Right ventricle myocardium superior (tissue), 1 donor: Measurements from ENCODE around the gene NCOR2. TPM values are rescaled to one million over a fixed set of nuclear protein-coding genes. Genes with fewer than 3 reads are reported as not detected.
"Not testable (repeated sequence)": the region's sequence is repeated elsewhere in the genome, so short reads cannot be mapped to it uniquely, and the experiment has no call there.

Experiments
- ATAC-seq: fragments of 200-7000 bp; cut with Tn5 transposase; one replicate; pipeline ENCODE4 v1.9.1; 2020; ENCODE audit warnings: mild to moderate bottlenecking; ENCODE audit not compliant: poor library complexity
- DNase-seq: peaks from one replicate; pipeline ENCODE4 v3.0.0-alpha.2; 2020
- intact Hi-C: fragments of 100-400 bp; cut with DNase I; formaldehyde crosslinking; loops from one replicate; pipeline ENCODE4 v1.11.2; 2022
- total RNA-seq: library from RNA; stranded (reverse); fragmentation: NEBNext Ultra II Directional; extraction: Animal tissue kit (Norgen Biotek cat#: 25700); gene quantifications from one replicate; pipeline ENCODE4 v1.2.1, GENCODE V29; 2021
- donor health status: DM: no; HTN: yes; CAD: no; lungs with severe emphysema.

Gene NCOR2
- total RNA-seq, 1 donor from 2014 or later, result 133 TPM

DNA sequence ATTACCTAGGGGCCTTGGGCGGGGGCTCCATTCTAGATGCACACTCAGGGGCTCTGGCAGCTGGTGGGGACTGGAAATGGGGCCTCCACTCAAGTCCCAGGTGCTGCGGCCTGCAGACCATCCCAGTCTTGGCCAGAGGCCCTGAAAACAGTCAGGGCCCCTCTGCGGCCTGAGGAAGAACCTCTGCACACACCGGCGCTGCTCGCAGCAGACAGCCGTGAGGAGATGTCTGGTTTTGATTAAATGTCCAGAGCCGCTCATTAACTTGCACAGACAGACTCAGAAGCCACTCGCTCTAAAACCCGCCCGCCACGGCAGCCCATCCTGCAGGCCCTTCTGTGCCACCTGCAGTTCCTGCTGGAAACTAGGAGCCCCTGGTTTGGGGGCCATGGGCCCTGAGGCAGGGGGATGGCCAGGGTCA, 36.4 kb upstream of the NCOR2 start:
- no peak for ATAC-seq
- DNase-seq, result no peak
- intact Hi-C loops, result no loop called here

DNA sequence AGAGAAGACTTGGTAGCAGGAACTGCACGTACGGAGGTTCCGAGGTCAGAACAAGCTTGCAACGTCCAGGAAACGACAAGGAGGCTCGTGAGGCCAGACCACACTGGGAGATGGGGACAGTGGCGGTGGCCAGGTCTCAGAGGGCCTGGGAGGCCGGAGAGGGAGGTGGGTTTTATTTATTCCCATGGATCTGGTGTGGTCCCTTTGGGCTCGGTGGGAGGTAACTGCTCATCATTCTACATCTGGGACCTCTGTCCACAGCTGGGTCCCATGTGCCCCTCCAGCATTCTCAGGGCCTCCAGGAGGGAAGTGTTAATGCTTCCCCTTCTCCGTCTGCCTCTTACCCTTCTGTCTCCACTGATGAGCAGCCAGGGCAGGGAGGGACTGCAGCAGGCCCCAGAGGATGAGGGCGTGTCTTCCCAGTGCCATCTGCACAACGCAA, 35.7 kb upstream of the NCOR2 start:
- ATAC-seq (peak; percentile 57), DNase-seq (no peak)
- intact Hi-C loops, result no loop called here

DNA sequence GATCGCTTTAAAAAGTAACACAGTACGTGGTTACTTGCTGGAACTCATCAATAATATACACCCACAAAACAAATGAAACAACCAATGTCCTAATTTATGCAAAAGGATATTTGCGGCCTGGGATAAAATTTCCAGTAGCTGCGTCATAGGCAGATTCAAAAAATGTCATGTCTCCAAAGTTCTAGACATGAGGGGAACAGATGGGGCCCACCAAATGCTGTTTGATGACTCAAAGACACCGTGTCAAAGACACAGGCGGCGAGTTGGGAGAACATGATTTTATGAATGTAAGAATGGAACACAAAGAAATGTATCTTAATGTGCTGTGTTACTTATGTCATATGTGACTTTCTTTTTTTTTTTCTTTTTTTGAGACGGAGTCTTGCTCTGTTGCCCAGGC, 34.3 kb upstream of the NCOR2 start:
- DNase-seq (no peak), ATAC-seq (no peak)
- intact Hi-C loops, result no loop called here

DNA sequence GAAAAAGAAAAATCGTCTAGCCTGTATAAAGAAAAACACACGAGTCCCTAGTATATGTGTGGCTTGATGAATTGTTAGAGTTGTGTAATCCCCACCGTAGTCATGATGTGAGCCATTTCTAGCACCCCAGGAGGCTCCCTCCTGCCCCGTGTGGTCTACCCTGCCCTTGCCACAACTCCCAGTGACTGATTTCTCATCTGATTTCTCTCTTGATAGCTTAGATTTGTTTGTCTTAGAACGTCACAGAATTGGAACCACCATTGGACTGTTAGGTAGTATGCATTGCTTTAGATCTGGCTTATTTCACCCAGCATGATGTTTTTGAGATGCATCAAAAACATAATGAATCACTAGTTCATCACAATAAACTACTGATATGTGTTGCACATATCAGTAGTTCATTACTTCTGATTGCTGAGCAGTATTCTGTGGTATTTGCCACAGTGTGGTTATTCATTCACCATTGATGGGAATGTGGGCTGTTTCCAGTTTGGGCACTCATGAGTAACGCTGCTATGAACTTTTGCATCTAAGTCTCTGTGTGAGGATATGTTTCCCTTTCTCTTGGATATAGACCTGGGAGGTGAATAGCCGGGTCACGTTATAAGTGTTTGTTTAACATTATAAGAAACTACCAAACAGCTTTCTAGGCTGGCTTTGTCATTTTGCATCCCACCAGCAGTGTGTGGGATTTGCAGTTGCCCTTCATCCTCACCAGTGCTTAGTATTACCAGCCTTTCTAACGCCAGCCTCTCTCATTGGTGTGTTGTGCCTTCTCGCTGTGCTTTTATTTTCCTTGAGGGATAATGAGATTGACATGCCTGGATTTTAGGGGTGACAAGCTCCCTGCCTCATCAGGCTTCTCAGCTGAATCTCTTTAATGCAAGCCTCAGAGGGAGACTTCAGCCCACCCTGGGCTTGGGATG, 31.9 kb upstream of the NCOR2 start:
- no peak for ATAC-seq
- no peak for DNase-seq
- intact Hi-C loops, result no loop called here

DNA sequence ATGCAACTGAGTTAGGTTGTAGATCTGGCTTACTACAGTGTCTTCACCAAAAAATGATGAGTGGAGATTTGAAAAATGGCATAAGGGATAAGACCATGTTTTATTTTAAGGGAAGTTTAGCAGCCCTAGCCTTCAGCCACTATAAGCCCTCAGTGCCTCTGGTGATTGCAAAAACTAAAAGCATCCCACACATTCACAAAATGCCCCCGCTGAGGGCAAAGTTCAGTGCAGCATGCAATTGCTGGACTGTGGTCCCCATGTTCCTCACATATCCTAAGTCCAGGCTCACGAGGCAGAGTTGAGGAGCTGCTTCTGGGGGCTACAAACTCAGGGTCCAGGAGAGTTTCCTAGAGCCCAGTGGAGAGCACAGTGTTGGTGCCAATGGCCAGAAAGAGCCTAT, 29.6 kb upstream of the NCOR2 start:
- intact Hi-C loops, result no loop called here
- no peak for DNase-seq
- no peak for ATAC-seq

DNA sequence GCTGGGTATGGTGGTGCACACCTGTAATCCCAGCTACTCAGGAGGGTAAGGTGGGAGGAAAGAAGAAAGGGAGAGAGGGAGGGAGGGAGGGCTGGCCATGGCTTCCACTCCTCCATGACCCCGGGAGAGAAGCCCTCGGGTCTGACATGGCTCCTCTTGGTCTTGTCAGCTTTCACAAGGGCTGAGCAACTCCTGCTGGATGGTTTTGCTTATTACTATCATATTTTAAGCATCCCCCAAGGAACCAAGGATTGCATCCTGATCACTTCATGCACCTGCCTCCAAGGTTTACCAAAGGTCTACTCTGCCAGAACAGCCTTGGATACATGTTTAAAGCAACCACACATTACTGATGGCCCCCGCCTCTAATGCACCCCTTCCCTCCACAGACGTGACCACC, 28.0 kb upstream of the NCOR2 start:
- DNase-seq, result no peak
- intact Hi-C loops, result no loop called here
- ATAC-seq, result no peak

DNA sequence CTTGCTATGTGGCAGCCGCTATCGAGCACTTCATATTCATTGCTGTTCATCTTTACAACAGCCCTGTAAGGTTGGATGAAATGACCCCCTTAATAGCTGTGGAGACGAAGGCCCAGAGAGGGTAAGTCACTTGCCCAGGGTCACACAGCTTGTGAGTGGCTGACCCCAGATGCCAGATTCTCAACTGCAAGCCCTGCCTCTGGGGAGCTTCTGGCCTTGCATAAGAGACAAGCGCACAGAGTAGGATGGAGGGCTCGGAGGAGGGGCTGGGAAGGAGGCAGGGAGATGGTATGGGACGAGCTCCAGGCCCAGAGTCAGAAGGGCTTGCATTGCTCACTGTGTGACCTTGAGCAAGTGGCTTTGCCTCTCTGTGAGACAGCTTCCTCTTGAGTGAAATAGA, 27.4 kb upstream of the NCOR2 start:
- ATAC-seq, result no peak

DNA sequence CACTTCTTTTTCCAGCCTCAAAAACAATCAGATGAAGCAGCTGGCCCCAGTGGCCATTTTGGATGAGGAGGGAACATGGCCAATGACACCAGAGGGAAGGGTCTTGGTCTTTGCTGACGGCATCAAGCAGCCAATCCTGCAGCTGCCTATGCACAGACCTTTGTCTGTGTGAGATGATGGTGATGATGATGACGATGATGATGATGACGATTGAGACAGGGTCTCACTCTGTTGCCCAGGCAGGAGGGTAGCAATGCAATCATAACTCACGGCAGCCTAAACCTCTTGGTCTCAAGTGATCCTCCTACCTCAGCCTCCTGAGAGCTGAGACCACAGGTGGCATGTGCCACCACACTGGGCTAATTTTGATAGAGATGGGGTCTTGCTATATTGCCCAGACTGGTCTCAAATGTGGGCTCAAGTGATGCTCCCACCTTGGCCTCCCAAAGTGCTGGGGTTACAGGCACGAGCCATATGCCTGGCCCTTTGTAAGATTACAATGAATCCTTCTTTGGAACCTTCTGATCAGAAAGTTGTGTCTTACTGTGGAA, 26.5 kb upstream of the NCOR2 start:
- no peak for ATAC-seq
- intact Hi-C loops, result no loop called here
- no peak for DNase-seq

More for the DNA sequence above, 27.4 kb upstream of the NCOR2 start:
- DNase-seq, result no peak
- intact Hi-C loops, result no loop called here

DNA sequence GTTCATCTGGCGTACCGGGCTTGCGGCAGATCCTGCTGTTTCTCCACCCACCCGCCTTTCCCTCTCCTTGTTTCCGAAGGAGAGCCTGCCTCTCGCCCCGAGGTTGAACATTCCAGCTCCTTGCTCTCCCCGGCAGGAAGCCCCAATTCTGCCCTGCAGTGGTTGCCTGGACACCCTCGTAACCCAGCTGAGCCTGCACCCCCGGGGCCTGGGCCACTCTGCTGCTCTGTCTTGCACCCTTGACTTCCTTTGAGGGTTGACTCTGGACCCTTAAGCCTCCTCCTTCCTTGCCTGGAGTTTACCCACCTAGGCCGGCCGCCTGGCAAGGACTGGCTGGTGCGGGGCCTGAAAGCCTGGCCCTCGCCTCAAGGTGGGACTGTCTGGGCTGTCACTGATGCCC, 25.8 kb upstream of the NCOR2 start:
- intact Hi-C loops, result no loop called here
- ATAC-seq, result no peak
- no peak for DNase-seq

DNA sequence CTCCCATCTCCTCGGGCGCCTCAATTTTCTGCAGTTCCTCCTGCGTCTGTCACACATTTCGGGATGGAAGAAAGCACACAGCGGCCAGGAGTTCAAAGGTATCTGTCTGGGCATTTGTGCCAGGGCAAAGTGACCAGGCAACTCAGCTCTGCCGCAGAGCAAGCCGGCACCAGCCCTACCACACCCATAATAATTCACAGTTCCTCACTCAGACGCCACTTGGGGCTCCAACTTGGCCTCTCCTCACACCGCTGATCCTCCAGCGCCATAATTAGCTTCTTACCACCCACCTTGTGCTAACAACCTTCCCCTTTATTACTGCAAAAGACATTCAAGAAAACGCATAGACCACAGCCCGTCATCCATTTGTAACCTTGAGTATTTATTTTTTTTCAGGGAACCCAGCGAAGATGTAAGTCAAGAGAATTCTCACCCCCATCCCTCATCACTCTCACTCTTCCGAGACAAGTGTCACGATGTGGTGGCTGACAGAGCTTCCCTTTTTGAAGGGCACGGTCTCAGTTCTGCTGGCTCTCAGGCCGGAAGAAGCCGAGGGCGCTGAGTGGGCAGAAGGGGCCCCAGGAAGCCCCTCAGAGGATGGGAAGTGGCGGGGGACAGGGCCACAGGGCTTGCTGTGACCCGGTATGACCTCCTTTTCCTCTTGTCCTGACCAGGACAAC, 25.2 kb upstream of the NCOR2 start:
- DNase-seq, result peak; percentile 48
- intact Hi-C loops, result no loop called here

DNA sequence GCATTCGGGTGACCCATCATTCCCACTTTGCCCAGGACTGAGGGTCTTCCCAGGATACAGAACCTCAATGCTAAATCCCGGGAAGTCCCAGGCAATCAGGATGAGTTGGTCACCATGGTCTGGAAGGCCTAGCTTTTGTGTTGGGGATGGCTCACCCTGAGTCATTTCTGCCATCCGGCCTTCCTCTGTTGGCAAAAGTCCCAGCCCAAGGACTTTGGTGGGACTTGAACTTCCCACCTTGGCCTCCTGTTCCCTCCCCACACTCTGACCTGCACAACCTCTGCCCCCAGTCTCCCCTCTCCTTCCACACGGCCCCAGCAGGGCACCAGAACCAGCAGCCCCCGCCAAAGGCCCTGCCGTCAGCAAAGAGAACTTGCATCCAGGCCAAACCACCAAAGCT, 24.6 kb upstream of the NCOR2 start:
- ATAC-seq (no peak), DNase-seq (no peak)
- intact Hi-C loops, result no loop called here

More for the DNA sequence above, 25.2 kb upstream of the NCOR2 start:
- ATAC-seq, result peak; percentile 18

DNA sequence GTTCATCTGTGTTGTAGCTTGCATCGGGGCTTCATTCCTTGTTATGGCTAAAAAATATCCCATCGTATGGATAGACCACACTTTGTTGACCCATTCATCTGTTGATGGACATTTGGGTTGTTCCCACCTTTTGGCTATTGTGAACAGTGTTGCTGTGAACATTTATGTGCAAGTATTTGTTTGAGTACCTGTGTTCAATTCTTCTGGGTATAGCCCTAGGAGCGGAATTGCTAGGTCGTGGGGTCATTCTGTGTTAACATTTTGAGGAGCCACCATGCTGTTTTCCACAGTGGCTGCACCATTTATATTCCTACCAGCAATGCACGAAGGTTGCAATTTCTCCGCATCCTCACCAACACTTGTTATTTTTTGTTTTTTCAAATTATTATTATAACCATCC, 23.0 kb upstream of the NCOR2 start:
- DNase-seq, result no peak
- ATAC-seq, result no peak
- intact Hi-C loops, result no loop called here

DNA sequence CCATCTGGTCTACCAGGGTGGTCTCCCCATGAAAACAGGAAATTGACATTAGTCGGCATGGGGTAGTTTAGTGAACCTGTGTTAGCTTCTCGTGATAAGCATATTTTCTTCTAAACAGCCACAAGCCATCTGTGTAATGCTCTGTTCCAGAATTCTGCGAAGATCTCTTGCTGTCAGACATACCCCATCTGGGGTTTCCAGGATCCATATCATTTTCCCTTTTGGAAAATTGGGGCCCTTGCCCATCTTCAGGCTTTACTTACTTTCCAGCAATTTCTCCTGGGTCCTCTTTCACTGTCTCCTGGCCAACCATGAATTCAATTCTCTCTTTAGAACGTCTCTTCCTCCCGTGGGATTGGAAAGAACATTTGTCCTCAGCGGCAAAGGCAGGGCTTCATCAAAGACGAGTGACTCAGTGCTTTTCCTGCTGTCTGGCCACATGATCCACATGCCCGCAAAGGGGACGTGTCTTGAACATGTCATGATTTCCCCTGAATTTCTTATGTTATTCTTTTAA, 21.4 kb upstream of the NCOR2 start:
- intact Hi-C loops, result no loop called here
- DNase-seq, result peak; percentile 61
- peak; percentile 85 for ATAC-seq

DNA sequence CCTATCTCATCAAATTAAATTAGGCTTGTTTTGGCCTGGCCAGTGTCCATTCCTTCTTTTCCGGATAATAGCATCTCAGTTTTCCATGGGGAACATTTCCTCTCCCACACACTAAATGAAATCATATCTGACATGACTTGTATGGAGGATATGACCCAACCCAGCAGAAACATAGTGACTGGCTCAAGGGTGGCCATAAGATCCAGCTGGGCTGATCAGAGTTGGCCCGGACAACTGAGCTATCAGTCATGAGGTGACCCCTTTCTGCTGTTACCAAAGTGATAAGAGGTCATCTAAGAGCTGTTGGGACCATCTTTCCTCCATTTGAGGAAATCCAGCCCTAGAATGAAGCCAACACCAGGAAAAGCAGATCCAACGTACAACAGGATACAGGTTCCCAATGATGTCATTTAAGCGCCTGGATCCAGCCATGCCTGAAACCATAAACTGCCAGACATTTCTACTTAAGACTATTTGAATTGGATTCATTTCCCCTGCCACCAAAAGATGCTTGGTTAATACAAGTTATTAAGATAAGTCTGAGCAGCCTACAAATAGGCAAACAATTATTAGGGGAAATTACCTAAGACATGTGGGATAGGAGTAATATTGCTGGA, 20.7 kb upstream of the NCOR2 start:
- intact Hi-C loops, result no loop called here
- ATAC-seq (peak; percentile 24), DNase-seq (no peak)

DNA sequence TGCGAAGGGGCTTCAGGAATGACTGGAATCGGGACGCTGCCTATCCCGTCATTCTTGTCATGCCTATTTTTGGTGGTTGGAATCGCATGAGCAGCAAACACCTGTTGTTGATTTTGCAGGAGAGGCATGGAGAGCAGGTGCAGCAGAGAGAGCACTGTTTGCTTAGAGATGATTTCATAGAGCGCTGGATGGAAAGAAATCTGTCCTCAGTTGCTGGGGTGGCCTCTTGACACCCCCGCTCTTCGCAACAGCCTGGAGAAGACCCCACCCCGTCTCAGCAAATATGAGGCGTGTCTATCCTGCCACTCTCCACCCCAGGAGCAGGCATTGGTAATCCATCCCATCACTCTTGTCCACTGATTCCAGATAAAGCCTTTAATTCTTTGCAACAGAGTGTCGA, 19.3 kb upstream of the NCOR2 start:
- intact Hi-C loops, result no loop called here
- no peak for ATAC-seq
- DNase-seq, result no peak

DNA sequence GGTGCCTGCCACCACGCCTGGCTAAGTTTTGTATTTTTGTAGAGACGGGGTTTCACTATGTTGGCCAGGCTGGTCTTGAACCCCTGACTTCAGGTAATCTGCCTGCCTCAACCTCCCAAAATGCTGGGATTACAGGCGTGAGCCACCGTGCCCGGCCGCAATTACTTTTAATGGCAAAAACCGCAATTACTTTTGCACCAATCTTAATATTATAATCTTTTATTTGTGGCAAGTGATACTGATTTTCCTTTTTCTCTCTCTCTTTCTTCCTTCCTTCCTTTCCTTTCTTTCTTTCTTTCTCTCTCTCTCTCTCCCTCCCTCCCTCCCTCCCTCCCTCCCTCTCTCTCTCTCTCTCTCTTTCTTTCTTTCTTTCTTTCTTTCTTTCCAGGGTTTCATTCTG, 17.1 kb upstream of the NCOR2 start:
- ATAC-seq, intact Hi-C loops, DNase-seq: not testable (repeated sequence)

DNA sequence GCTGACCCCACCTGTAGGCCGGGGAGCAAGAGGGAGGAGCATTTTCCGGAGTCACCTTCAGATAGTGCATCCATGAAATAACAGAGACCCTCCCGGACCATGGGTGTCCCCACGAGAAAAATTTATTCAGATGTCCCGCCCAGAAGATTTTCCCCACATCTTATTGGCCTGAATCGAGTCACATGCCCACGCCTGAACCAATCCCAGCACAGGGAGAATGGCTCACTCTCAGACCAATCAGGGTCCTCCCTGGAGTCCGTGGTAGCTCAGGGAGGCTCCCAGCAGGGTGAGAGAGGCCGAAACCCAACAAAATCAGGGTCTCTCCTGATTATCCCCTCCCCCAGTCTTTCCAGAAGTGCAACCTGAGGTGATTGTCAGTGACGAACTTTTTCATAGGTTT, 16.4 kb upstream of the NCOR2 start:
- ATAC-seq, result no peak
- no peak for DNase-seq
- intact Hi-C loops, result no loop called here

DNA sequence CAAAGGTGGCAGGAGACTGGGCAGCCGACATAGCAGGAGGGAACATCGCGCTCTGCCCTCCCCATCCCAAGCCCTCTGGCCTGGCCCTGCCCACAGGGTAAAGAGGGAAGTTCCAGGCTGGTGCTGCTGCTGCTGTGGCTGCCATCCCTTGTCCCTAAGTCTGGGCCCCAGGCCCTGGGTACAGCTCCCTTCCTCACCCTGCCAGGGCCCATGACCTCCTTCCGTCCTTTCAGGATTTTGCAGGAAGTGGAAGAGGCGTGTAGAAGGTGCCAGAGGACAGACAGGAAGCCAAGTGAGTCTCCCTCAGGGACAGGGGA, 14.7 kb upstream of the NCOR2 start:
- intact Hi-C loops, result no loop called here
- ATAC-seq (peak; percentile 85), DNase-seq (peak; percentile 69)
